OCI-LY3 (cell line): ENCODE measurements around the gene MYBPC1.
A peak's percentile ranks its signal among the peaks of the same experiment; 100 is the strongest.

ENCODE experiments used
- H2AFZ ChIP-seq: fragments of 200-600, 300-600 bp; shearing (Covaris generic); 2 replicates; pipeline ENCODE4 v1.6.0; 2014; ENCODE audit warnings: antibody characterized with exemption, low read depth, low read length
- H3K27ac ChIP-seq: fragments of 200-600, 300-600 bp; sonication (generic); 2 replicates; pipeline ENCODE4 v1.5.1; 2014; ENCODE audit warnings: mild to moderate bottlenecking, low read length, moderate library complexity, mixed read lengths
- H3K27me3 ChIP-seq: fragments of 200-600, 300-600 bp; sonication (generic); 2 replicates; pipeline ENCODE4 v1.6.1; 2014; ENCODE audit warnings: low read depth, low read length, mixed read lengths
- H3K36me3 ChIP-seq: fragments of 200-600, 300-600 bp; sonication (generic); replicated peaks from 2 replicates; pipeline ENCODE3; 2014; ENCODE audit warnings: low read depth, low read length, mixed read lengths
- H3K4me1 ChIP-seq: fragments of 300-600, 200-600 bp; sonication (generic); 2 replicates; pipeline ENCODE4 v1.6.1; 2014; ENCODE audit warnings: low read length, mixed read lengths
- H3K4me2 ChIP-seq: fragments of 200-600, 300-600 bp; sonication (generic); 2 replicates; pipeline ENCODE4 v1.6.1; 2014; ENCODE audit warnings: low read length, mixed read lengths
- H3K4me3 ChIP-seq: fragments of 300-600, 200-600 bp; sonication (generic); 2 replicates; pipeline ENCODE4 v1.5.1; 2014; ENCODE audit warnings: antibody characterized with exemption, mild to moderate bottlenecking, low read length, moderate library complexity
- H3K79me2 ChIP-seq: fragments of 300-600, 200-600 bp; shearing (Covaris generic); 2 replicates; pipeline ENCODE4 v1.6.1; 2014; ENCODE audit warnings: mild to moderate bottlenecking, low read length, mixed read lengths
- H3K9ac ChIP-seq: fragments of 300-600, 200-600 bp; shearing (Covaris generic); 2 replicates; pipeline ENCODE4 v1.6.0; 2014; ENCODE audit warnings: mild to moderate bottlenecking, low read length, moderate library complexity
- H3K9me3 ChIP-seq: fragments of 200-600, 300-600 bp; shearing (Covaris generic); 2 replicates; pipeline ENCODE4 v1.6.1; 2014; ENCODE audit warnings: low read length, mixed read lengths; ENCODE audit not compliant: insufficient read depth
- H4K20me1 ChIP-seq: fragments of 200-600, 300-600 bp; sonication (generic); 2 replicates; pipeline ENCODE4 v1.6.1; 2016; ENCODE audit warnings: low read length, mixed read lengths; ENCODE audit not compliant: insufficient read depth
- EZH2phosphoT487 ChIP-seq: fragments of 200-600 bp; shearing (Covaris generic); IDR thresholded peaks from 2 replicates; pipeline ENCODE4 v1.6.1; 2018; ENCODE audit warnings: antibody characterized with exemption, mixed run types, low read depth
- TF ChIP-seq, protein P1 (sequence below): fragments of 200-600, 300-600 bp; sonication (generic); IDR thresholded peaks from 2 replicates; pipeline ENCODE4 v1.5.1; 2014; ENCODE audit warnings: antibody characterized with exemption, low read length, low read depth

MYBPC1 gene

DNA sequence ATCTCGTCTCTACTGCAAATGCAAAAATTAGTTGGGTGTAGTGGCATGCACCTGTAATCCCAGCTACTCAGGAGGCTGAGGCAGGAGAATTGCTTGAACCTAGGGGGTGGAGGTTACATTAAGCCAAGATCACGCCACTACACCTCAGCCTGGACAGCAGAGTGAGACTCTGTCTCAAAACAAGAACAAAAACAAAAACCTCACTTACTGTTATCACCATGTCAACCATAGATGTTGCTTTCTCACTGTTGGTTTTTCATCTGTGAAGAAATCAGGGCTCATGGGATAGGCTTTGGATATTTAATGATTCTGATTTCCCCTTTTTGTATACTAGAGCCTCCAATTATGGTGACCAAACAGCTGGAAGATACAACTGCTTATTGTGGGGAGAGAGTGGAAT lies 52.9 kb downstream of the MYBPC1 start:
- peak overlapping the region; percentile 21 for H3K4me2 ChIP-seq
- H2AFZ ChIP-seq: no peak overlapping the region
- H3K9ac ChIP-seq: no peak overlapping the region
- no peaks in the 10 kb centered on the region for H3K36me3 ChIP-seq
- H3K27me3 ChIP-seq: peaks cover 35% of the 10 kb centered on the region
- no peak overlapping the region for H3K4me3 ChIP-seq
- no peak for TF ChIP-seq EZH2phosphoT487
- TF ChIP-seq, protein P1, sequence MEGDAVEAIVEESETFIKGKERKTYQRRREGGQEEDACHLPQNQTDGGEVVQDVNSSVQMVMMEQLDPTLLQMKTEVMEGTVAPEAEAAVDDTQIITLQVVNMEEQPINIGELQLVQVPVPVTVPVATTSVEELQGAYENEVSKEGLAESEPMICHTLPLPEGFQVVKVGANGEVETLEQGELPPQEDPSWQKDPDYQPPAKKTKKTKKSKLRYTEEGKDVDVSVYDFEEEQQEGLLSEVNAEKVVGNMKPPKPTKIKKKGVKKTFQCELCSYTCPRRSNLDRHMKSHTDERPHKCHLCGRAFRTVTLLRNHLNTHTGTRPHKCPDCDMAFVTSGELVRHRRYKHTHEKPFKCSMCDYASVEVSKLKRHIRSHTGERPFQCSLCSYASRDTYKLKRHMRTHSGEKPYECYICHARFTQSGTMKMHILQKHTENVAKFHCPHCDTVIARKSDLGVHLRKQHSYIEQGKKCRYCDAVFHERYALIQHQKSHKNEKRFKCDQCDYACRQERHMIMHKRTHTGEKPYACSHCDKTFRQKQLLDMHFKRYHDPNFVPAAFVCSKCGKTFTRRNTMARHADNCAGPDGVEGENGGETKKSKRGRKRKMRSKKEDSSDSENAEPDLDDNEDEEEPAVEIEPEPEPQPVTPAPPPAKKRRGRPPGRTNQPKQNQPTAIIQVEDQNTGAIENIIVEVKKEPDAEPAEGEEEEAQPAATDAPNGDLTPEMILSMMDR: no peak
- no peaks in the 10 kb centered on the region for H3K79me2 ChIP-seq
- no peaks in the 10 kb centered on the region for H4K20me1 ChIP-seq
- H3K27ac ChIP-seq: no peak overlapping the region
- H3K4me1 ChIP-seq: peaks cover 21% of the 10 kb centered on the region
- no peaks in the 10 kb centered on the region for H3K9me3 ChIP-seq

DNA sequence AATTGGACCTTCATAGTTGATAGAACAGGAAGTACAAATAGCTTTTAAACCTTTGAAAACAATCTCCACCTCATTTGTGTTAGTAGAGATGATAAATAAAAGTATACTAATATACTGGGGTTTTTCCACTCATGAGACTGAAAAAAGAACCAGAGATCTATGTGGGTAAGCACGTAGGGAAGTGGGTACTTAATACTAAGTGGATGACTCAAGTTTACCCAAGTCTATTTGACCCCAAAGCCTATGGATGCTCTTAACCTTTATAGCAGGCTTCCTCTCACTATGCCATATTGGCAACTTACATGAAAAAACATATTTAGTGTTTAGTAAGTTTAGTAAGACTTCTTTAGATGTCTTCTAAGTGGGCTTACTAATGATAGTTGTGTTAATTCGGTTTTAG lies 53.4 kb downstream of the MYBPC1 start:
- H3K36me3 ChIP-seq: no peaks in the 10 kb centered on the region
- no peak overlapping the region for H3K9ac ChIP-seq
- no peak overlapping the region for H3K4me3 ChIP-seq
- H3K27me3 ChIP-seq: peaks cover 37% of the 10 kb centered on the region
- H3K27ac ChIP-seq: no peak overlapping the region
- TF ChIP-seq EZH2phosphoT487: no peak
- TF ChIP-seq, protein P1: no peak
- peak overlapping the region; percentile 21 for H3K4me2 ChIP-seq
- no peaks in the 10 kb centered on the region for H3K9me3 ChIP-seq
- peaks cover 21% of the 10 kb centered on the region for H3K4me1 ChIP-seq
- H3K79me2 ChIP-seq: no peaks in the 10 kb centered on the region
- no peaks in the 10 kb centered on the region for H4K20me1 ChIP-seq
- no peak overlapping the region for H2AFZ ChIP-seq

- Histone ChIP-seq H2AFZ (no peak overlapping the region), H3K27me3 (peaks cover 44% of the 10 kb centered on the region), H4K20me1 (no peaks in the 10 kb centered on the region), H3K79me2 (no peaks in the 10 kb centered on the region), H3K9me3 (no peaks in the 10 kb centered on the region), H3K36me3 (no peaks in the 10 kb centered on the region), H3K4me1 (peaks cover 21% of the 10 kb centered on the region), H3K27ac (no peak overlapping the region), H3K9ac (no peak overlapping the region), H3K4me2 (no peak overlapping the region), H3K4me3 (no peak overlapping the region)
- TF ChIP-seq, protein P1: no peak
- no peak for TF ChIP-seq EZH2phosphoT487
These were observed 55.8 kb downstream of the MYBPC1 start for GRCh38 chr12:101650346-101651117.

GRCh38 chr12:101653030-101653429 lies 58.3 kb downstream of the MYBPC1 start:
- Histone ChIP-seq H3K27ac (no peak overlapping the region), H3K9me3 (no peaks in the 10 kb centered on the region), H3K4me1 (peaks cover 18% of the 10 kb centered on the region), H3K4me3 (no peak overlapping the region), H2AFZ (no peak overlapping the region), H3K36me3 (no peaks in the 10 kb centered on the region), H3K9ac (no peak overlapping the region), H3K79me2 (no peaks in the 10 kb centered on the region), H4K20me1 (no peaks in the 10 kb centered on the region), H3K4me2 (no peak overlapping the region), H3K27me3 (peaks cover 37% of the 10 kb centered on the region)
- no peak for TF ChIP-seq EZH2phosphoT487
- TF ChIP-seq, protein P1: no peak
